HL-60/S4 treated with phorbol 12-myristate 13-acetate at 8.2 ng/mL for 4 days and 3 days (cell line): Measurements from ENCODE around the gene CHST11.

ENCODE experiments used
- in situ Hi-C: fragments of 300-500 bp; cut with MboI; formaldehyde crosslinking; loops from 2 replicates; pipeline ENCODE4 v1.15.0; 2022; ENCODE audit warnings: low sequenced_read_pairs

Gene CHST11

DNA sequence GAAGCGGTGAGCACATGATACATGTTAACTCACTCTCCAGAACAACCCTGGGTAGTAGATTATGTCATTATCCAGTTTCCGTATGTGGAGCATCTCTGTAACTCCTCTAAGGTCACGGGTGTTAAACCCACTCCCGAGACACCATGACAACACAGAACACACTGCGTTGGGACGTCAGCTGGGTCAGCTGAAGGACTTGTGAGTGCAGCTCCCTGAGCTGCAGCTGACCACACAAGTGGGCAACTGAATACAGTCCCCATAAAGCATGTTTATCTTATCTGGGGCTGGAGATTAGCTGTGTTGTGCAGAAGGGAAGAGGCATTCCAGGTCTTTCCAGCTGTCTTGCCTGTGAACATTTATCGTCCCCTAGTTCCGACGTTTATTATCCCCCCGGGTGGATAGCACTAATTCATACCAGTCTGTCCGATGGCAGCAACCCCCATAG lies 211.5 kb downstream of the CHST11 start:
- in situ Hi-C loops = no loop called here

DNA sequence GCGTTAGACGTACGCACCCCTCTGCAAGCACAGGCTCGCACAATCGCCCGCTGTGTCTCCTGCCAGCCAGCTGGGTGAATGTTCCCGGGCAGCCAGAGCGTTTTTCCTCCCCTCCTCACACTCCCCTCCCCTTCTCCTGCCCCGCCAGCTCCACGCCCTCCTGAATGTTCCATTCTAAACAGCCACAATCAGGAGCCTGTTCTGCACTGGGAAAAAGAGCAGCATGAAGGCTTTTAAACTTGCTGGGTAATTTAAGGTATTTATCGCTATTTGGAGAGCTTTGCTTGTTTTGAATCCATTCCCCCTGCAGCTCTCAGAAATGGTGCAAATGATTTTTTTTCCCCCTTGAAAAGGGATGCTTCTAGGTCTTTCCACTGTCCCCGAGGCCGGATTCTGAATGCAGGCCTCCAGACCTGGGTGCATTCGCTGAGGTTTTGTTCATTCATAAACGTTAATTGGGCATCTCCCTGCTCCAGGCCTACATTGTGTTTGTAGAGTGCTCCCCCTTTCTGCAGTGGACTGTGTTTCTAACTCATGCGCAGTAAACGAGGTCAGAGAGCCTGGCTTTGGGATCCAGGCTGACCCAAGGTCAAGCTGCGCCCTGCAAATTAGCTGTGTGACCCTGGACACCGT lies 212.5 kb downstream of the CHST11 start:
- in situ Hi-C loops = no loop called here

GRCh38 chr12:104669851-104670337 lies 213.1 kb downstream of the CHST11 start:
- in situ Hi-C loops = no loop called here

- in situ Hi-C loops = no loop called here
Observed at GRCh38 chr12:104670439-104671408, 214.0 kb downstream of the CHST11 start.

DNA sequence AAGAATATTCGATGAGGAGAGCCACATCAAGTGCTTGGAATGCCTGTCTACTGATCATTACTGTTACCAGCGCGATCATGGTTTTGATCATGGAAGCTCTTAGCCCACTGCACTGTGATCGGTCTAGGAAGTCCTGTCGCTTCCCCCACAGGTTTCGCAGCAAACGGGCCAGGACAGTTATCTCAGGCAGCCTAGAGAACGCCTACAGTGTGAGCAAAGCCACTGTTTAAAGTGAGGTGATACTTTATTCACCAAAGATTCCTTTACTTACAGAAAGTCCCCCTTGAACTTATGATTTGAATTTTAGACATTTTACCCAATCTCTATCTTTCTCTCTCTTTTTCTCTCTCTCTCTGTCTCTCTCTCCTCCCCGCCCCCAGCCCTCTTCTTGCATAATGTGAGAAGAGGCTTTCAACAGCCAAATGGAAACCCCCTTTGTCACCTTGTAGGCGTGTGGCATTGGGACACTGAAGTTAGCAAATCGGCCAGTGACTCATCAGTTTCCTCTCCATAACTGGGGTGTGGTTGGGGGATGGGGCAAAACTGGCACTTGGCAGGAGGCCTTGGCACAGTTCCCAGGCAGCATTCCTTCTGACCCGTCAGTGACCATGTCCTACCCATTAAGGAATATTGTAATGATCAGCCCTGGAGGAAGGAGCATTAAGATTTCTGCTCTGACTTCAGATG lies 214.8 kb downstream of the CHST11 start:
- in situ Hi-C loops = no loop called here

GRCh38 chr12:104672096-104672445 lies 215.3 kb downstream of the CHST11 start:
- in situ Hi-C loops = no loop called here

DNA sequence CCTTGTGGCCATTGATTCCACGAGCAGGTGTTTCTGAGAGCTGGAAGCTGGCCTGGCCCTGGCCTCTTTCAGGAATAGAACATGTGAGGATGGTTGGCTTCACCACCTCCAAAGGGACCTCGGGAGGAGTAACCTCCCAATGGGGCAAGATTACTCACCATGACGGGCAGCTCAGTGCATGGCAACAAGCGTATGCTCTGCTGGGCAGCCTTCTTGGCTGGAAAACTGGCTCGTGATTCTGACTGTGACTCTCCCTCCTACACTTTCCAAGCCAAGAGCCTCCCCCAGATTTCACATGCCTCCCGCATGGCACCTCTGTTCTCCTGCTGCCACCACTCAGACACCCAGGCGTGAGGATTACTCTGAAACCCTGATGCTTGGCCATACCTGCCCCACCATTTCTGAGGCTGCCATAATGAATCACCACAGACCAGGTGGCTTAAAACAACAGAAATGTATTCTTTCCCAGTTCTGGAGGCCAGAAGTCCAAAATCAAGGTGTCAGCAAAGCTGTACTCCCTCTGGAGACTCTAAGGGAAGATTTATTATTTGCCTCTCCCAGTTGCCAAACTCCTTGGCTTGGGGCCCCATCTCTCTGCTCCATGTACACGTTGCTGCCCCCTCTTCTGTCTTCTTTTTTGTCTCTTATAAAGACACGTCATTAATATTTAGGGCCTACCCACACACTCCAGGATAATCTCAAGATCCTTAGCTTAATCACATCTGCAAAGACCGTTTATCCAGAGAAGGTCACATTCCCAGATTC lies 215.9 kb downstream of the CHST11 start:
- in situ Hi-C loops = no loop called here

GRCh38 chr12:104673294-104673693 lies 216.5 kb downstream of the CHST11 start:
- in situ Hi-C loops = no loop called here

GRCh38 chr12:104673696-104674482 lies 217.1 kb downstream of the CHST11 start:
- in situ Hi-C loops = no loop called here

GRCh38 chr12:104676636-104677035 lies 219.9 kb downstream of the CHST11 start:
- in situ Hi-C loops = no loop called here

DNA sequence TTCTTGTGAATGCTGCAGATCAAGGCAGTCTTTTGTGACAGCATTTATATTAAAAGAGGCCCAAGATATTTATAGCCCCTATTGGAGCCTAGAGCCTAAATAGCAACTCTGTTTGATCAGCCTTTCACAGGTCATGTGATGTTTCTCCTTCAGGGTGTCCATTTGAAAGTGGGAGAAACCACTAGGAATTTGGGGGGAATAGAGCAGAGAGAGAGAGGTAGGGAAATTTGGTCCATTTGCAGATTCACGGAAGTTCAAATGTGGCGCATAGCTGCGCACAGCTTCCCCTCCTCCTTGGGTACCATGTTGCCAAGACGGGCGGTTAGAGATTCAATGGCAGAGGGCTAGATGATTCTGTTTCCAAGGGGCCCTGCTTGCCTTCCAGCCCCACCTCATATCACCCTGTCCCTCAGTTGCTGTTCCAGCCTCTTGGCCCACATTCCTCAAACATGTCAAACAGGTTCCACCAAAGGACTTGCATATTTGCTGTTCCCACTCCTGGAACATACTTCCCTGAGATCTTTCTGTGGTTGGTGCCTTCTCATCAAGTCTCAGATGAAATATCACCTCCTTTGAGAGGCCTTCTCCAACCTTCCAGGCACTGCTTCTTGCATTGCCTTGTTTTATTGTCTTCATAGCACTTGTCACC lies 220.8 kb downstream of the CHST11 start:
- in situ Hi-C loops = no loop called here

DNA sequence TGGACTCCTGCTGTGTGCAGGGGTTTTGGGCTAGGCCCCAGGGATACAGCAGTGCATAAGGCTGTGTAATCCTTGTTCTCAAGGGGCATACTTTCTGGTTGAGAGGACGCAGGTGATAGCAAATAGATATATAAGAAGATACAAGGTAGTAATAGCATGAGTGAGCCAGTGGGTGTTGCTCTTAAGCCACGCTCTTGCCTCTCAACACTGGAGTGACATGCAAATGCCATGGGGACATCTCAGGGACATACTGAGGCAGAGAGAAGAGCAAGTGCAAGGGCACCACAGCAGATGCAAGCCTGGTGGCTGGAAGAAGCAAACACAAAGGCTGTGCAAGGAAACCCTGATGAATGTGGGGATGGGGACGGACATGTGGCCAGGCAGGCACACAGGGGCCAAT lies 223.3 kb downstream of the CHST11 start:
- in situ Hi-C loops = no loop called here

DNA sequence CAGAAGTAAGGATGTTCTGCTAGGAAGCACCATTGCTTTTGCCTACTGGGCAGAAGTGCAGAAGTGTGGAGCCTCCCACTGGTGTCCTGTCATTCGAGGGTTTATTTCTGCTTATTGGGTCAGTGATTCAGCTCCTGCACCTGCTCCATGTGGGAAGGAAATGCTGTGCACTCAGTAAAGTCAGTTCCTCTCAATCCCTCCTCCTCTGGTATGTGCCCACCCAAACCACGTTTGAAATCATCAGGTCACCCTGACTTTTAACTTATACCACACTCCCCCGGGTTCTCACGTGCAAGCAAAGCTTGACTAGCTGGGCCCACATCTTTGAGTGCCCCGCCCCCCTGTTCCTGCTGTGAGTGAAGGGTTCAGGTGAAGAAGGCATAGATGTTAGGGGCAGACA lies 223.7 kb downstream of the CHST11 start:
- in situ Hi-C loops = no loop called here

- in situ Hi-C loops = no loop called here
Observed at GRCh38 chr12:104681012-104681690, 224.4 kb downstream of the CHST11 start.

GRCh38 chr12:104682790-104683279 lies 226.1 kb downstream of the CHST11 start:
- in situ Hi-C loops = no loop called here

- in situ Hi-C loops = no loop called here
Observed at GRCh38 chr12:104683831-104684503, 227.2 kb downstream of the CHST11 start.

GRCh38 chr12:104684884-104685283 lies 228.1 kb downstream of the CHST11 start:
- in situ Hi-C loops = no loop called here

GRCh38 chr12:104685366-104685765 lies 228.6 kb downstream of the CHST11 start:
- in situ Hi-C loops = no loop called here
